HG02885 (cell line): Measurements from ENCODE around the gene ADA.
"Not testable (repeated sequence)": the region's sequence is repeated elsewhere in the genome, so short reads cannot be mapped to it uniquely, and the experiment has no call there.

Source experiments
- ATAC-seq: cut with Tn5 transposase; IDR thresholded peaks from one replicate; pipeline ENCODE4 v1.9.1; 2021; ENCODE audit warnings: mild to moderate bottlenecking; ENCODE audit not compliant: unreplicated experiment, poor library complexity

ADA gene

GRCh38 chr20:44681796-44682566 is 30.5 kb upstream of the ADA start:
- ATAC-seq, result no peak

- no peak for ATAC-seq
Measured at GRCh38 chr20:44678990-44679611, 27.6 kb upstream of the ADA start.

GRCh38 chr20:44678242-44678641 is 26.7 kb upstream of the ADA start:
- ATAC-seq, result no peak

GRCh38 chr20:44672318-44672902 is 20.9 kb upstream of the ADA start:
- ATAC-seq, result not testable (repeated sequence)

- not testable (repeated sequence) for ATAC-seq
Measured at GRCh38 chr20:44671541-44671940, 20.0 kb upstream of the ADA start.

- not testable (repeated sequence) for ATAC-seq
Measured at GRCh38 chr20:44670851-44671250, 19.4 kb upstream of the ADA start.

- no peak for ATAC-seq
Measured at GRCh38 chr20:44666066-44666465, 14.6 kb upstream of the ADA start.

- no peak for ATAC-seq
Measured at GRCh38 chr20:44664131-44664530, 12.6 kb upstream of the ADA start.

- no peak for ATAC-seq
Measured at GRCh38 chr20:44662261-44662660, 10.8 kb upstream of the ADA start.

- ATAC-seq, result no peak
Measured at GRCh38 chr20:44660581-44660980, 9.1 kb upstream of the ADA start.

- ATAC-seq, result no peak
Measured at GRCh38 chr20:44659931-44660330, 8.4 kb upstream of the ADA start.

GRCh38 chr20:44658810-44659209 is 7.3 kb upstream of the ADA start:
- no peak for ATAC-seq

- no peak for ATAC-seq
Measured at GRCh38 chr20:44657875-44658274, 6.4 kb upstream of the ADA start.

GRCh38 chr20:44656448-44656847 is 4.9 kb upstream of the ADA start:
- no peak for ATAC-seq

GRCh38 chr20:44654210-44654609 is 2.7 kb upstream of the ADA start:
- not testable (repeated sequence) for ATAC-seq

- no peak for ATAC-seq
Measured at GRCh38 chr20:44653546-44653945, 2.0 kb upstream of the ADA start.

- no peak for ATAC-seq
Measured at GRCh38 chr20:44651434-44651683, 140 bp downstream of the ADA start.

- ATAC-seq, result peak; percentile 8
Measured at GRCh38 chr20:44650771-44651433, 597 bp downstream of the ADA start.

GRCh38 chr20:44649976-44650375 is 1.5 kb downstream of the ADA start:
- no peak for ATAC-seq

GRCh38 chr20:44649126-44649525 is 2.4 kb downstream of the ADA start:
- ATAC-seq, result no peak

- no peak for ATAC-seq
Measured at GRCh38 chr20:44648579-44648978, 2.9 kb downstream of the ADA start.
